ENCODE results near the gene IDE.
A peak's percentile ranks its signal among the peaks of the same experiment; 100 is the strongest.
"Not testable (repeated sequence)": the region's sequence is repeated elsewhere in the genome, so short reads cannot be mapped to it uniquely, and the experiment has no call there.

The IDE gene

GRCh38 chr10:92572362-92573090 is 1.4 kb downstream of the IDE start:
- Histone ChIP-seq H2AFZ (peak overlapping the region; percentile 98), H3K36me3 (ENCODE audit: control insufficient read depth, insufficient read depth, low read length) (no peaks in the 10 kb centered on the region), H3K4me1 (peaks cover 26% of the 10 kb centered on the region), H3K9ac (no peak overlapping the region), H3K79me2 (peaks cover 5% of the 10 kb centered on the region), H3K27ac (peak overlapping the region; percentile 83), H3K4me2 (ENCODE audit: low read length) (peak overlapping the region; percentile 100), H3K9me3 (ENCODE audit: control insufficient read depth, low read length) (no peaks in the 10 kb centered on the region), H3K4me3 (ENCODE audit: low read depth, low read length) (peak overlapping the region; percentile 93), H3K27me3 (ENCODE audit: control insufficient read depth, insufficient read depth, low read length) (no peaks in the 10 kb centered on the region)
- TF ChIP-seq CTCF (IDR thresholded peaks at IDR 0.05) = no peak

GRCh38 chr10:92571649-92572048 is 2.2 kb downstream of the IDE start:
- Histone ChIP-seq H3K36me3 (ENCODE audit: control insufficient read depth, insufficient read depth, low read length) (no peaks in the 10 kb centered on the region), H2AFZ (no peak overlapping the region), H3K9me3 (ENCODE audit: control insufficient read depth, low read length) (no peaks in the 10 kb centered on the region), H3K79me2 (peaks cover 12% of the 10 kb centered on the region), H3K4me3 (ENCODE audit: low read depth, low read length) (peak overlapping the region; percentile 93), H3K4me1 (peaks cover 29% of the 10 kb centered on the region), H3K4me2 (ENCODE audit: low read length) (peak overlapping the region; percentile 40), H3K9ac (no peak overlapping the region), H3K27ac (peak overlapping the region; percentile 9), H3K27me3 (ENCODE audit: control insufficient read depth, insufficient read depth, low read length) (no peaks in the 10 kb centered on the region)
- no peak for TF ChIP-seq CTCF (IDR thresholded peaks at IDR 0.05)

GRCh38 chr10:92569663-92570062 is 4.2 kb downstream of the IDE start:
- Histone ChIP-seq H3K4me1 (peaks cover 29% of the 10 kb centered on the region), H3K79me2 (peaks cover 21% of the 10 kb centered on the region), H3K27ac (peak overlapping the region; percentile 5)
- not testable (repeated sequence) for H2AFZ ChIP-seq; H3K4me2 ChIP-seq (ENCODE audit: low read length); H3K27me3 ChIP-seq (ENCODE audit: control insufficient read depth, insufficient read depth, low read length); H3K9ac ChIP-seq; H3K36me3 ChIP-seq (ENCODE audit: control insufficient read depth, insufficient read depth, low read length); H3K4me3 ChIP-seq (ENCODE audit: low read depth, low read length); H3K9me3 ChIP-seq (ENCODE audit: control insufficient read depth, low read length)

GRCh38 chr10:92569071-92569470 is 4.8 kb downstream of the IDE start:
- H2AFZ ChIP-seq = no peak overlapping the region
- no peak overlapping the region for H3K4me3 ChIP-seq (ENCODE audit: low read depth, low read length)
- no peak overlapping the region for H3K9ac ChIP-seq
- TF ChIP-seq CTCF (IDR thresholded peaks at IDR 0.05) = no peak
- peaks cover 21% of the 10 kb centered on the region for H3K79me2 ChIP-seq
- H3K4me1 ChIP-seq = peaks cover 29% of the 10 kb centered on the region
- no peaks in the 10 kb centered on the region for H3K9me3 ChIP-seq (ENCODE audit: control insufficient read depth, low read length)
- no peaks in the 10 kb centered on the region for H3K36me3 ChIP-seq (ENCODE audit: control insufficient read depth, insufficient read depth, low read length)
- H3K27ac ChIP-seq = peak overlapping the region; percentile 5
- no peak overlapping the region for H3K4me2 ChIP-seq (ENCODE audit: low read length)
- H3K27me3 ChIP-seq (ENCODE audit: control insufficient read depth, insufficient read depth, low read length) = no peaks in the 10 kb centered on the region

- Histone ChIP-seq H3K36me3 (ENCODE audit: control insufficient read depth, insufficient read depth, low read length) (no peaks in the 10 kb centered on the region), H3K79me2 (peaks cover 26% of the 10 kb centered on the region), H3K27me3 (ENCODE audit: control insufficient read depth, insufficient read depth, low read length) (no peaks in the 10 kb centered on the region), H3K27ac (no peak overlapping the region), H3K9ac (no peak overlapping the region), H3K4me2 (ENCODE audit: low read length) (no peak overlapping the region), H3K9me3 (ENCODE audit: control insufficient read depth, low read length) (no peaks in the 10 kb centered on the region), H2AFZ (no peak overlapping the region), H3K4me1 (peaks cover 29% of the 10 kb centered on the region), H3K4me3 (ENCODE audit: low read depth, low read length) (no peak overlapping the region)
- no peak for TF ChIP-seq CTCF (IDR thresholded peaks at IDR 0.05)
Measured at GRCh38 chr10:92567952-92568600, 5.8 kb downstream of the IDE start.

Data from parathyroid adenoma (tissue), 2 donors.